ENCODE measurements around the gene ELF4. TPM values are rescaled to one million over a fixed set of nuclear protein-coding genes. Genes with fewer than 3 reads are reported as not detected.

The ELF4 gene
- total and polyA plus RNA-seq, 2 of the 13 experiments (the other 11 are each of a cell fraction or from before 2014, with no cell fraction given): 1.3 to 2.6 TPM

GRCh38 chrX:130097507-130098209, 12.6 kb downstream of the ELF4 start (continued):
- TF ChIP-seq FUBP1 (CRISPR knock-in tag; IDR thresholded peaks at IDR 0.05; ENCODE audit: borderline replicate concordance): no peak
- TF ChIP-seq, protein P1, sequence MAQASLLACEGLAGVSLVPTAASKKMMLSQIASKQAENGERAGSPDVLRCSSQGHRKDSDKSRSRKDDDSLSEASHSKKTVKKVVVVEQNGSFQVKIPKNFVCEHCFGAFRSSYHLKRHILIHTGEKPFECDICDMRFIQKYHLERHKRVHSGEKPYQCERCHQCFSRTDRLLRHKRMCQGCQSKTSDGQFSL (CRISPR knock-in tag; IDR thresholded peaks at IDR 0.05): no peak
- TF ChIP-seq KAT8 (CRISPR knock-in tag; IDR thresholded peaks at IDR 0.05): no peak
- TF ChIP-seq ARID5B (CRISPR knock-in tag; IDR thresholded peaks at IDR 0.05): 0 out of 2 replicates have a peak, but pooled peaks have one; percentile 26
- no peak for TF ChIP-seq HMG20B (CRISPR knock-in tag; conservative IDR thresholded peaks at IDR 0.05)
- no peak for TF ChIP-seq ZFAT (CRISPR knock-in tag; conservative IDR thresholded peaks at IDR 0.05)
- peak; percentile 34 for TF ChIP-seq TEAD3 (CRISPR knock-in tag; optimal IDR thresholded peaks at IDR 0.05; ENCODE audit: borderline replicate concordance)
- no peak for TF ChIP-seq SRY (CRISPR knock-in tag; IDR thresholded peaks at IDR 0.05)
- peak; percentile 53; the same call in 1 of the 2 replicates for TF ChIP-seq CEBPG (CRISPR knock-in tag; IDR thresholded peaks at IDR 0.05)
- no peak for TF ChIP-seq ZNF460 (CRISPR knock-in tag; IDR thresholded peaks at IDR 0.05; ENCODE audit: borderline replicate concordance)
- no peak; a peak in 1 of 4 replicates for TF ChIP-seq EP300 (IDR thresholded peaks at IDR 0.05; ENCODE audit: low read depth in 2 of 2, low read length in 2 of 2)
- TF ChIP-seq EP300 (CRISPR knock-in tag; IDR thresholded peaks at IDR 0.05; ENCODE audit: borderline replicate concordance): no peak
- TF ChIP-seq, protein P2, sequence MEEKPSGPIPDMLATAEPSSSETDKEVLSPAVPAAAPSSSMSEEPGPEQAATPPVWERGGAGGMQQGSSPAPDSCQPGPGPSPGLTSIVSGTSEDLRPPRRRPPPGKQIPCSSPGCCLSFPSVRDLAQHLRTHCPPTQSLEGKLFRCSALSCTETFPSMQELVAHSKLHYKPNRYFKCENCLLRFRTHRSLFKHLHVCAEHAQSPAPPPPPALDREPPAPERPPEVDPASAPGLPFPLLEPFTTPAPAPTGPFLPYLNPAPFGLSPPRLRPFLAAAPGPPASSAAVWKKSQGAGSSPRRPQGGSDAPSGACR (CRISPR knock-in tag; IDR thresholded peaks at IDR 0.05): no peak
- no peak for TF ChIP-seq TCF7L2 (IDR thresholded peaks at IDR 0.05; ENCODE audit: low read depth, low read length)
- no peak for TF ChIP-seq THYN1 (CRISPR knock-in tag; IDR thresholded peaks at IDR 0.05; ENCODE audit: borderline replicate concordance, low read depth)
- no peak for TF ChIP-seq ATF5 (CRISPR knock-in tag; IDR thresholded peaks at IDR 0.05; ENCODE audit: low read depth)
- no peak for TF ChIP-seq ZBTB10 (CRISPR knock-in tag; IDR thresholded peaks at IDR 0.05; ENCODE audit: borderline replicate concordance)
- 0 out of 2 replicates have a peak, but pooled peaks have one; percentile 29 for TF ChIP-seq MEF2D (CRISPR knock-in tag; IDR thresholded peaks at IDR 0.05)
- TF ChIP-seq ERF (CRISPR knock-in tag; IDR thresholded peaks at IDR 0.05): no peak

All from HepG2 (cell line).